Esophagus mucosa (tissue), 1 donor: ENCODE data around the gene CECR2. TPM values are rescaled to one million over a fixed set of nuclear protein-coding genes. Genes with fewer than 3 reads are reported as not detected.
"Not testable (repeated sequence)": the region's sequence is repeated elsewhere in the genome, so short reads cannot be mapped to it uniquely, and the experiment has no call there.

ENCODE experiments used
- ATAC-seq: fragments of 200-7000 bp; cut with Tn5 transposase; one replicate; pipeline ENCODE4 v1.9.1; 2020
- total RNA-seq: library from RNA; stranded (reverse); gene quantifications from one replicate; pipeline ENCODE4 v1.2.4, GENCODE V29; 2023
- donor health status: DM: yes; HTN: yes; CAD: no.

Gene CECR2
- total RNA-seq, 1 donor from 2014 or later = 0.40 TPM

DNA sequence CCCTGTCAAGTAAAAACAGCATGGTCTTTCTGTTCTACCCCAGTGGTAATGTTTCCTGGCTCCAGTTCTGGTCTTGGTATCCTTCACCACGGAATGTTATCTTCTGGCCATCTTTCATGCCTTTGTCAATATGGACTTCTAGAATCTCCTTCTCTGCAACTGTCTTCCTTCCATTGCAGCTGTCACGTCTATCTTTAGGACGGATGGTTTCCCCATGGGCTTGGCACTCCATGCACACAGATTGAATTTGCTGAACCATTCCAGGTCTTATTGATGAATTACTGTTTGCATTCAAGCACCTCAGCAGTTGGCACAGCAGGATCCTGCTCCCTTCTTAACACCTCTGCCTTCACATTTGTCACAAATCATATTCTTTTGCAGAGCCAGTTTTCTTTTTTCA, 149.1 kb downstream of the CECR2 start:
- no peak for ATAC-seq

DNA sequence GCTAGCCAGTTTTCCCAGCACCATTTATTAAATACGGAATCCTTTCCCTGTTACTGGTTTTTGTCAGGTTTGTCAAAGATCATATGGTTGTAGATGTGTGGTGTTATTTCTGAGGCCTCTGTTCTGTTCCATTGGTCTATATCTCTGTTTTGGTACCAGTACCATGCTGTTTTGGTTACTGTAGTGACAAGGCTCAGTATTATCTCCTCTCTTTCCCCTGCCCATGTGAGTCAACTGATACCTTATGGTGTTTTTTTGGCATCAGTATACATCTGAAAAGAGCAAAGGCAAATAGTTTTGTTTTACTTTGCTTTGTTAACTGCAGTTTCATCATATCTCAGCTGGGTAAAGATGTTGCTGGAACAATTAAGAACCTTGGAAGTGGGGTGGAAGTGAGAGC, 152.7 kb downstream of the CECR2 start:
- not testable (repeated sequence) for ATAC-seq

DNA sequence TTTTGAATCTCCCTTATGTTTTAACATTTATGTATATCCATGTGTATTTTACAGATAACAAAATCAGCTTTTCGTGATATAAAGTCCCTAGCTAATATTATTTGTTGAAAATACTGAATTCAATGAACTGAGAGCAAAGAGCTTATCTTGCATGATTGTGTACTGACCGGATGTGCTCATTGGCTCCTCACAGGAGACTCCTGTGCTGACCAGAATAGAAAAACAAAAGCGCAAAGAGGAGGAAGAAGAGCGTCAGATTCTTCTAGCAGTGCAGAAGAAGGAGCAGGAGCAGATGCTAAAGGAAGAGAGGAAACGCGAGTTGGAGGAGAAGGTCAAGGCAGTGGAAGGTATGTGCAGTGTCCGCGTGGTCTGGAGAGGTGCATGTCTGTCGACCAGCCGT, 154.7 kb downstream of the CECR2 start:
- no peak for ATAC-seq

DNA sequence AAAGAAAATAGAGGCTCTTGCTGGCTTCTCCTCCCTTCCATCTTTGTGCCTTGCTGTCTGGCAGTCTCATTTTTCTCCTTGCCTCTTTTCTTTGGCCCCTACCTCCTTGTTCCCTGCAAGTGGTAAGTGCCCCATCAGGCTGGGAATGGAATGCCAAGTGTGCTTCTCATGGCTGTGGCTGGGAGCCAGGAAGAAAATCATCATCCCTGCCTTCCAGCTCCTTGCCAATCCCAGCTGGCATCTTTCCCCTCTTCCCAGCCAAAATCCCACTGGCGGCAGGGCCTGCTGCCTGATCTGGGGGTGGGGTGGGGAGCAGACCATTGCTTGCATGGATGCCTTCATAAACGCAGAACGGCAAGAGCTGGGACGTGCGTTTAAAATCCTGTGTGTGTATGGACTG, 167.0 kb downstream of the CECR2 start:
- no peak for ATAC-seq

DNA sequence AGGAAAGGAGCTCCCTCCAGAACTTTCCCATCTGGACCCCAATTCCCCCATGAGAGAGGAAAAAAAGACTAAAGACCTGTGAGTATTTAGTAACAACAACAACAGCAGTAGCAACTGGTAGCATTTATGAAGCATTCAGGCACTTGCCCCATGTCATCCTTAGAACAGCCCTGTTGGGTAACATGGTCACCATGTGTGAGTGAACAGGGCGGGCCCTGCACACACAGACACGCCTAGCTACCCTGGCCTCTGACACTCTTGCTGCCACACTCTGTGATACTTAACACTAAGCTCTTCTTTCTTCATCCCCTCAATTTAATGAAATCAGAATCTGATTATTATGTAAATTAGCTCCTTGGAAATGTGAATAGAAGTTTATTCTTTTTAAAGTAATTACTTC, 167.9 kb downstream of the CECR2 start:
- peak; percentile 77 for ATAC-seq

DNA sequence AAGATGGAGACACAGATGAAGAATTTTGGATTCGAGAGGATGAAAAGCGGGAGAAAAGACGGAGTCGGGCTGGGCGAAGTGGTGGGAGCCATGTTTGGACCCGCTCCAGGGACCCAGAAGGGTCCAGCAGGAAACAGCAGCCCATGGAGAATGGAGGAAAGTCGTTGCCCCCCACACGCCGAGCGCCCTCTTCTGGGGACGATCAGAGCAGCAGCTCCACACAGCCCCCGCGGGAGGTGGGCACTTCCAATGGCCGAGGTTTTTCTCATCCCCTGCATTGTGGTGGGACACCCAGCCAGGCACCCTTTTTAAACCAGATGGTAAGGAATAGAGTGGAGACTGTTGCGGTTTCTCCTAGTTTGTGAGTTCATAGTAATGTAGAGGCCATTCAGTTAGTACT, 171.2 kb downstream of the CECR2 start:
- no peak for ATAC-seq

DNA sequence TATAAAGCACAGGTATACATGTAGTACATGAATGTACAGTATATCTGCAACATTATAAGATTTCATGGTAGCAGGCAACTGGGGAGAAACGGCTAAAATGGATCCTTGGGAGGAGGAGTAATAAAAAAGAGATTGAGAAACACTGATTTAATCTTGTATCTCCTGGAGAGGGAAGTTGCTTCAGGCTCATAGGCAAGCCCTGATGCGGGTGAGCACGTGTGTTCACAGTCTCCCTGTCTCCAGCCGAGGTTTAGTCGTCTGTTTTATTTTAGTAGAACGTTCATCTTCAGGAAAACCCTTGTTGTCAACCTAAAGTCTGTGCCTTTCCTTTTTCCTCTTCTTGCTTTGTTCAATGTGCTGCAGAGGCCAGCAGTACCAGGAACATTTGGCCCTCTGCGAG, 172.2 kb downstream of the CECR2 start:
- ATAC-seq = no peak

DNA sequence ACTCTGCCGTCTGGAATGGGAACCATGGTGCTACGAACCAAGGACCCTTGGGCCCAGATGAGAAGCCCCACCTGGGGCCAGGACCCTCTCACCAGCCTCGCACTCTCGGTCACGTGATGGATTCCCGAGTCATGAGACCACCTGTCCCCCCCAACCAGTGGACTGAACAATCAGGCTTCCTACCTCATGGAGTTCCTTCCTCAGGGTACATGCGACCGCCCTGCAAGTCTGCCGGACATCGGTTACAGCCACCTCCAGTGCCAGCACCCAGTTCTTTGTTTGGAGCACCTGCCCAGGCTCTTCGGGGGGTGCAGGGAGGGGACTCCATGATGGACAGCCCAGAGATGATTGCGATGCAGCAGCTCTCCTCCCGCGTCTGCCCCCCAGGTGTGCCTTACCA, 173.2 kb downstream of the CECR2 start:
- no peak for ATAC-seq

DNA sequence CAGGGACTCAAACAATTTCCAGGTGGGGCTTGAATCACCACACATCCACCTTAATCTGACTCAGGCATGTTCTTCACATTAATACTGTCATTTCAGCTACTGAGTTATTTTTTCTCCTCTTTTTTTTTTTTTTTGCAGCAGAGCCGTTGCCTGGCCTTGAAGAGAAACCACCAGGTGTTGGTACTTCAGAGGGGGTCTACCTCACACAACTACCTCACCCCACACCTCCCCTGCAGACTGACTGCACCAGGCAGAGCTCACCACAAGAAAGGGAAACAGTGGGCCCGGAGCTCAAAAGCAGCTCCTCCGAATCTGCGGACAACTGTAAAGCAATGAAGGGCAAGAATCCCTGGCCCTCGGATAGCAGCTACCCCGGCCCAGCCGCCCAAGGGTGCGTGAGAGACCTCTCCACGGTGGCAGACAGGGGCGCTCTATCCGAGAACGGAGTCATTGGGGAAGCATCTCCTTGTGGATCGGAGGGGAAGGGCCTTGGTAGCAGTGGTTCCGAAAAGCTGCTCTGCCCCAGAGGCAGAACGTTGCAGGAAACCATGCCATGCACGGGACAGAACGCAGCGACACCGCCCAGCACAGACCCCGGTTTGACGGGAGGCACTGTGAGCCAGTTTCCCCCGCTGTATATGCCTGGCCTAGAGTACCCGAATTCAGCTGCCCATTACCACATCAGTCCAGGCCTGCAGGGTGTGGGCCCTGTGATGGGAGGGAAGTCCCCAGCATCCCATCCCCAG, 178.9 kb downstream of the CECR2 start:
- ATAC-seq = no peak

DNA sequence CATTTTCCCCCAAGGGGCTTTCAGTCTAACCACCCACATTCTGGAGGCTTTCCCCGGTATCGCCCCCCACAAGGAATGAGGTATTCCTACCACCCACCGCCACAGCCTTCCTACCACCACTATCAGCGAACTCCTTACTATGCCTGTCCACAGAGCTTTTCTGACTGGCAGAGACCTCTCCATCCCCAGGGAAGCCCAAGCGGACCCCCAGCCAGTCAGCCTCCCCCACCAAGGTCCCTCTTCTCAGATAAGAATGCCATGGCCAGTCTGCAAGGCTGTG, 179.4 kb downstream of the CECR2 start:
- no peak for ATAC-seq

DNA sequence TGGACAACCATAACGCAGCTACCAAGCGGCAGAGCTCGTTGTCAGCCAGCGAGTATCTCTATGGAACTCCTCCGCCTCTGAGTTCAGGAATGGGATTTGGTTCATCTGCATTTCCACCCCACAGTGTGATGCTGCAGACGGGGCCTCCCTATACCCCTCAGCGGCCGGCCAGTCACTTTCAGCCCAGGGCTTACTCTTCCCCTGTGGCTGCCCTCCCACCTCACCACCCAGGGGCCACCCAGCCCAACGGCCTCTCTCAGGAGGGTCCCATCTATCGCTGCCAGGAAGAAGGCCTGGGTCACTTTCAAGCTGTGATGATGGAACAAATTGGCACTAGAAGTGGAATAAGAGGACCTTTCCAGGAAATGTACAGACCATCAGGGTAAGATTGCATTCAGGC, 179.9 kb downstream of the CECR2 start:
- no peak for ATAC-seq

DNA sequence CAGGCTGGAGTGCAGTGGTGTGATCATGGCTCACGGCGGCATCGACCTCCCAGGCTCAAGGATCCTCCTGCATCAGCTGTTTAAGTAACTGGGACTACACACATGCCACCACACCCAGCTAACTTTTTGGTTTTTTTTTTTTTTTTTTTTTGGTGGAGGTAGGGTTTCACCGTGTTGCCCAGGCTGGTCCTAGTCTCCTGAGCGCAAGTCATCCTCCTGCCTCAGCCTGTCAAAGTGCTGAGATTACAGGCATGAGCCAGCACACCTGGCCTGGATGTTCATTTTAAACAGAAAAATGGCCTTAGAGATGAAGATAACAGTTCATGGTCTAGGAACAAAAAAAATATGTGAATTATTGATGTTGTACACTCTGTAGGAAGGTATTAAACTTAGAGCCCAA, 180.4 kb downstream of the CECR2 start:
- ATAC-seq = no peak

DNA sequence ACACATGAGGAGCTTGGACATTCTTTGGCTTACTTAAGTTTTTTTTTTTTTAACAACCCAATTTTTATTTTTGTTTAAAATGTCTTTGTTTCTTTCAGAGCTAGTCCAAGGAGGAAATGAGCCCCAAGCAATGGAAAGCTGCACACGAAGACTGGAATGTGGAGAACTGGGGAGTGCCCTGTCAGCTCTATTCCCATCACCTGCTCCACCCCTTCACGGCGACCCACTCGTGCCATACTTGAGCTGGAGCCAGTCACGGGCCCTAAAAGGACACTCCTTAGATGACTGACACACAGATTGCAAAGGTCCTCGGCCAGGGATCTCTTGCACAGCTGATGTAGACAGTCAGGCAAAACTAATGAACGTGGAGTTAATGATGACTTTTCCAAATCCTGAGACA, 183.5 kb downstream of the CECR2 start:
- no peak for ATAC-seq

DNA sequence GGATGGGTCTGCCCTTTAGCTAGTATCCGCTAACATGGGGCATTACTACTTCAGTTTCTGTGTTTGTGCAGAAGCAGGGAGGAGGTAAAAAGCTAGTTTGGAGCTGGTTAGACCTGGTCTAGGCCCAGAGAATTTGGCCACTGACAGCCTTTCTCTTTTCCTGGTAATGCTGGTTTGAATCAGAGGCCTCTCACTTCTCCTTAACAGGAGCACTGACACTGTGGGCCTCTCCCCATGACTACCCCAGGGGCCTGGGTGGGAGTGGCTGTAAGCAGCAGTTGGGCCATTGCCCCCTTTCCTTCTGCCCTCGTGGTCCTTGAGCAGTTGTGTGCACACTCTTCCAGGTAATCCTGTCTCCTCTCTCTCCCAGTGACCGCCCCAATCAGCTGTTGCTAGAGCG, 185.6 kb downstream of the CECR2 start:
- peak; percentile 16 for ATAC-seq

DNA sequence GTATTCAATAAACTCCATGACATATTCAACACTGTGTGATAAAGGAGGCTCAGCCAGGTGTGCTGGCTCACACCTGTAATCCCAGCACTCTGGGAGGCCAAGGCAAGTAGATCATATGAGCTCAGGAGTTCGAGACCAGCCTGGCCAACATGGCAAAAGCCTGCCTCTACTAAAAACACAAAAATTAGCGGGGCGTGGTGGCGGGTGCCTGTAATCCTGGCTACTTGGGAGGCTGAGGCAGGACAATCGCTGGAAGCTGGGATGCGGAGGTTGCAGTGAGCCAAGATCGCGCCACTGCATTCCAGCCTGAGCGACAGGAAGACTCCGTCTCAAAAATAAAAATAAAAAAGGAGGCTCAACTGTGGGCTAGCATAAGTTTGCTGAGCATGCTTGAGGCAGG, 189.9 kb downstream of the CECR2 start:
- no peak for ATAC-seq

DNA sequence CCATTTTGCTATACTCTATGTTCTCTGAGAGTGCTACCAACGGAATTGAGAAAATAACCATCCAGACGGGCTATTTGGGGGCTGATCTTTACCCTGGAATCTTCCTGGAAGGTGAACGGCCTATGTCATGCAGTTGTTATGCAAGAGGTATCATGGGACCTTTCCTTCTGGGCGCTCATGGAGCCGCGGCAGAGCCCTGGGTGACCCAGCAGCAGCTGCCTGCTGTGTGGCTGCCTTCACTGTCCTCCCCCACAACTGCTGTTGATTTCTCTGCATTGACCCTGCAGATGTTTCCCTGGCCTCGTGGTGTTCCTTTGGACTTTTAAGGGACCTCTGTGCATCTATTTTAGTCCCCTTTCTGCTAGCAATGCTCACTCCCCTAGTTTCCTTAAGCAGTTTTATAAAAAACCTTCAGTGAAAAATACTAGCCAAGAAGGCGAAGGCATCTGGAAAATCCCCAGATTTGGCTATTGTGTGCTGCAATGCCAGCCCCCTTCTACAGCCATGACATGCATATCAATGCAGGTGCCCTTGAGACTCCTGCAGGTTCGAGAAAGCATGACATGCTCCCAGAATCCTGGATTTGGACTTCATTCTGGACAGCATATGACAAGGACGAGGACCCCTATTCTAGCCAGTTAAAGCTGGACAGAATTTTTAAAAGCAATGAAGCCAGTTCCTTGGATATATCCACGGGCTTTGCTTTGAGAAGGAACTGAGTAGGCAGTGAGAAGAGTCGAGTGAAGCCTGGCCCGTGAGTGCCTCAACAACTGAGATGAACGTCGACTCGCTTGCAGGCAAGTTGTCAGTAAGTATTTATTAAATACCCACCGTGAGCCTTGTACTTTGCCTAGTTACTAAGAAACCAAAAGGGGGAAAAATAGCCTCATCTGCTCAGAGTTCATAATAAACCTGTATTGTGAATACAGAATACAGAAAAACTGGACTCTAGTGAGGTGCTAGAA, 193.9 kb downstream of the CECR2 start, which contains the start of gene SLC25A18:
Gene SLC25A18 (plus strand): TSS at position 593 of the 965 bp plus-strand sequence. CDS start 16,447 bp downstream, outside the sequence.
- ATAC-seq = no peak

DNA sequence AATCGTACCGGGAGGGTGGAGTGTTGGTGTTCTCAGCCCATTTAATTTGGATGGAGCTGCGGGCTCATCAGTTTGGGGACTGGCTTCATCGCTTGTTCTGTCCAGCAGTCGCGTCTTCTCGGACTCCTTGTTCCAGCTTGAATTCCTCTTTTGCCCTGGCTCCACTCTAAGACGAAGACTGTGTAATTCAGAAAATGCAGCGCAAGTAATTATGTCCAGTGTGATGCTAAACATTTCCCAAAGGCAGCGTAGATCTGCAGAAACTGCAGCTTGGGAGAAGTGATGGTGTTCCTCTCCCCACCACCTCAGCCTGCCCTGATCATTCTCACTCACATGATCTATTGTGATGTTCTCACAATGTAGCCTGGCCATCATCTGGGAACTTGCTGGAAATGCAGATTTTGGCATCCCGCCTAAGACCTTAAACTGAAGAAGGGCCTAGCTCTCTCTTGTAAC, 194.7 kb downstream of the CECR2 start:
- no peak for ATAC-seq

DNA sequence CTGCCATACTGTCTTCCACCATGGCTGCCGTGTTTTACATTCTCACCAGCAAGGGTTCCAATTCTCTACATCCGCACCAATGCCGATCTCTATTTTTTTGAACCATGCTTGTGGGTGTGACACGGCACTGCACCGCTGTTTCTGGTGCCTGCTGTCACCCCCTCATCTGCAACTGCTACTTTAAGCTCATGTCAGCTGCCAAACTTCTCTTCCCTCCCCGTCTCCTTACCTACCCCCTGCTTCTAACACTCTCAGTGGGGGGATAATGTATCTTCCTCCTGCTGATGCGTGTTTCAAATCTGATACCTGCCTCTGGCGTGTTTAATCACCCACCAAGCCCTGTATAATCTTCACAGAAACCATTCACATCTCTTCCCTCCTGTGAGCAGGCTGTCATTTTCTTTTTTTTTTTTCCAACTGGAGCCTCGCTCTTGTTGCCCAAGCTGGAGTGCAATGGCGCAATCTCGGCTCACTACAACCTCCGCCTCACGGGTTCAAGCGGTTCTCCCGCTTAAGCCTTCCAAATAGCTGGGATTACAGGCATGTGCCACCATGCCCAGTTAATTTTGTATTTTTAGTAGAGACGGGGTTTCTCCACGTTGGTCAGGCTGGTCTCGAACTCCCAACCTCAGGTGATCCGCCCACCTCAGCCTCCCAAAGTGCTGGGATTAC, 196.9 kb downstream of the CECR2 start:
- ATAC-seq = not testable (repeated sequence)

DNA sequence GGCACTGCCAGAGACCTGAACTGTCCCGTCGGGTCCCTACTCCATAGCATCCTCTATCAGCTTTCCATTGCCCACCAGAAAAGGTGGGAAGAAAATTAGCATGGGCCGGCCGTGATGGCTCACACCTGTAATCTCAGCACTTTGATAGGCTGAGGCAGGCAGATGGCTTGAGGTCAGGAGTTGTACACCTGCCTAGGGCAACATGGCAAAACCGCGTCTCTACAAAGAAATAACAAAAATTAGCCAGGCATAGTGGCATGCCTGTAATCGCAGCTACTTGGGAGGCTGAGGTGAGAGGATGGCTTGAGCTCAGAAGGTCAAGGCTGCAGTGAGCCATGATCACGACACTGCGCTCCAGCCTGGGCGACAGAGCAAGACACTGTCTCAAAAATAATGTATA, 197.5 kb downstream of the CECR2 start:
- ATAC-seq = no peak

DNA sequence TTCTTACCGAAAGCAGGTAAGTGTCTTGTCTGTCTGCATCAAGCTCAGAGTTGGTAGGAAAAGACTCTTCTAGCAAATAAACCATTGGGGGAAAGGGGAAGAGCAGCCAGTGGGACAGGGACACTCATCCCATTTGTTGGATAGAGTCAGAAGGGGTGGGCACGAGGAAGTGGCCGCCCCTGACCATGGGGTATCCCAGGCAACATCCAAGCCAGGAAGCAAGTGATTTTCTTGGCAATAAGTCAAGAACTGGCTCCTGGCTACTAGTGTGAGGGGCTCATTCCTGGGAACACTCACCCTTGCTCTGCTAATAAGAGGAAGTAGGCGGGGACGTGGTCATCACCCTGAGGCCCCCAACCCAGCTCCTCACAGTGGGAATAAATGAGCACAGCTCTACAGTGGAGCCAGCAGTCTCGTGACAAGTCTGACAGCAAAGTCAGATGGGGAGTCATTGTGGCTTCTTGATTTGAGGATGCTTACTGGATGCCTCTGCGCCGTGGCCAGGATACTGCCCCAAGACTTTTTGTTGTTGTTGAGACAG, 200.8 kb downstream of the CECR2 start:
- ATAC-seq = no peak

DNA sequence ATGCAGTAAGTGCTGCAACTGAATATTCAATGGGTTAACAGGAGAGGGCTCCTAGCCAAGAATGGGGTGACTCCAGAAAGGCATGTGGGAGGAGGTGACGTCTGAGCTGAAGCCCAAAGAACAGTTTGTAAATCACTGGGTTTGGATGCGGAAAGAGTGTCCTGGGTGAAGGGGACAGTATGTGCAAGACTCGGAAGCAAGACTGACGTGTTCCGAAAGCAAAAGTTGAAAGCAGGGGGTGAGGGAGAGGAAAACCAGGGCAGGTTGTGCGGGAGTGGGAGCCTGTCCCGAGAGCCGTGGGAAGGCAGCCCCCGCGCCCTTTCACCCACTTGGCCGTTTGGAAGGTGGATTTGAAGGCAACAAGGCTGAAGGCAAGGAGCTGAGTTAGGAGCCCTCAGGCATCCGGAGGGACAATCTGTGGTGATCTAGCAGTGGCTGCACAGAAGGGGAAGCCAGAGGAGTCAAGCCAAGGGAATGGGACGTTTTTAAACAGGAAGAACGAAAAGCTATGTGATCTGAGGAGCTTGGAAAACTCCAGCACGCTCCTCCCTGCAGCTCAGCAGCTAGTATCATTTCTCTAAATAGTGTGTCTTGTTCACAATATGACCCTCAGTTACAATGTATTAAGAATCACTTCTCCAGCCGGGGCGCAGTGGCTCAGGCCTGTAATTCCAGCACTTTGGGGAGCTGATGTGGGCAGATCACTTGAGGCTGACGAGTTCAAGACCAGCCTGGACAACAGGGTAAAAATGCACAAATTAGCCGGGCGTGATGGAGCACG, 201.8 kb downstream of the CECR2 start:
- ATAC-seq = peak; percentile 59

DNA sequence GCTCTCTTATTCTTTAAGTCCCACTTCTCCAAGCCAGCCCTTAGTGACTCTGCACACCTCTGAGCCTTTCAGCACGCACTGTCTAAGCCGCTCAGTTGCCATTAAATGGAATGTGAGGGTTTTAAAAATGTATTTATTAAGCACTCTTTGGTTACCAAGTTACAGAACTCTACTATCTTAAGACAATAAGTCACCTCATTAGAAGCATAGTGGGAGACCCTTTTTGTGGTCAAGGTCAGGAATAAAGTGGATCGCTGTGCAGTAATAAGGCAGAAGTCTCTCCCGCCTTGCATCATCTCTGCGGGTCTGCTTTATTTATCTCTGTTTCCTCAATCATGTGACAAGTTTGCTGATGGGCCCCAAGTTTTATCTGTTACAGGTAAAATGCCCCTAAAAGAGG, 205.9 kb downstream of the CECR2 start:
- no peak for ATAC-seq
